MM.1S (cell line): Measurements from ENCODE around the gene TTC28.

Experiments used
- DNase-seq: peaks from one replicate; pipeline ENCODE4 v3.0.0-alpha.2; 2015
- H2AFZ ChIP-seq: fragments of 300-600 bp; sonication (generic); 2 replicates; pipeline ENCODE4 v1.6.0; 2016; ENCODE audit warnings: antibody characterized with exemption, low read length
- H3F3A ChIP-seq: fragments of 300-600 bp; sonication (generic); 2 replicates; pipeline ENCODE4 v1.6.1; 2016; ENCODE audit warnings: mild to moderate bottlenecking, antibody characterized with exemption, low read length, moderate library complexity, mixed read lengths; ENCODE audit not compliant: insufficient read depth
- H3K27ac ChIP-seq: fragments of 300-600 bp; sonication (generic); 2 replicates; pipeline ENCODE4 v1.5.1; 2016; ENCODE audit warnings: mild to moderate bottlenecking, low read length
- H3K27me3 ChIP-seq: fragments of 300-600 bp; sonication (generic); replicated peaks from 2 replicates; pipeline ENCODE4 v1.6.0; 2016; ENCODE audit warnings: low read length; ENCODE audit not compliant: insufficient read depth
- H3K36me3 ChIP-seq: fragments of 300-600 bp; sonication (generic); replicated peaks from 2 replicates; pipeline ENCODE4 v1.6.1; 2016; ENCODE audit warnings: mild to moderate bottlenecking, low read length, mixed read lengths; ENCODE audit not compliant: insufficient read depth
- H3K4me1 ChIP-seq: fragments of 300-600 bp; sonication (generic); 2 replicates; pipeline ENCODE4 v1.6.1; 2016; ENCODE audit warnings: low read length, mixed read lengths
- H3K4me2 ChIP-seq: fragments of 300-600 bp; sonication (generic); 2 replicates; pipeline ENCODE4 v1.6.0; 2016; ENCODE audit warnings: low read depth, low read length
- H3K4me3 ChIP-seq: fragments of 300-600 bp; sonication (generic); 2 replicates; pipeline ENCODE4 v1.5.1; 2016; ENCODE audit warnings: low read length, mixed read lengths
- H3K79me2 ChIP-seq: fragments of 300-600 bp; sonication (generic); 2 replicates; pipeline ENCODE4 v1.6.1; 2016; ENCODE audit warnings: mixed run types, low read length, mixed read lengths
- H3K9ac ChIP-seq: fragments of 300-600 bp; sonication (generic); 2 replicates; pipeline ENCODE4 v1.6.1; 2016; ENCODE audit warnings: low read length, mixed read lengths
- H3K9me2 ChIP-seq: fragments of 300-600 bp; sonication (generic); replicated peaks from 2 replicates; pipeline ENCODE4 v1.6.1; 2016; ENCODE audit warnings: mild to moderate bottlenecking, low read length, mixed read lengths; ENCODE audit not compliant: insufficient read depth
- H3K9me3 ChIP-seq: fragments of 300-600 bp; sonication (generic); replicated peaks from 2 replicates; pipeline ENCODE4 v1.6.1; 2016; ENCODE audit warnings: mild to moderate bottlenecking, low read length, mixed read lengths; ENCODE audit not compliant: insufficient read depth
- H4K20me1 ChIP-seq: fragments of 300-600 bp; sonication (generic); 2 replicates; pipeline ENCODE4 v1.6.1; 2016; ENCODE audit warnings: mild to moderate bottlenecking, low read length, moderate library complexity, mixed read lengths; ENCODE audit not compliant: insufficient read depth
- CTCF ChIP-seq: fragments of 300-600 bp; sonication (generic); IDR thresholded peaks from 2 replicates; pipeline ENCODE4 v1.5.1; 2016; ENCODE audit warnings: antibody characterized with exemption, low read length, mixed read lengths
- EZH2 ChIP-seq: fragments of 300-600 bp; sonication (generic); optimal IDR thresholded peaks from 2 replicates; pipeline ENCODE3; 2017; ENCODE audit warnings: low read depth, mild to moderate bottlenecking, antibody characterized with exemption, low read length, mixed read lengths
- EZH2phosphoT487 ChIP-seq: fragments of 300-600 bp; sonication (generic); IDR thresholded peaks from 2 replicates; pipeline ENCODE4 v1.6.1; 2018; ENCODE audit warnings: antibody characterized with exemption, low read length

TTC28 gene

GRCh38 chr22:28648792-28649191, 30.8 kb downstream of the TTC28 start:
- H3K4me1 ChIP-seq: no peaks in the 10 kb centered on the region
- H2AFZ ChIP-seq: no peak overlapping the region
- H3K4me2 ChIP-seq: no peak overlapping the region
- no peaks in the 10 kb centered on the region for H3K79me2 ChIP-seq
- H3K27me3 ChIP-seq: no peaks in the 10 kb centered on the region
- TF ChIP-seq CTCF (no peak), EZH2phosphoT487 (no peak), EZH2 (no peak)
- no peaks in the 10 kb centered on the region for H4K20me1 ChIP-seq
- no peak for DNase-seq
- H3F3A ChIP-seq: no peaks in the 10 kb centered on the region
- H3K9me3 ChIP-seq: no peaks in the 10 kb centered on the region
- H3K9me2 ChIP-seq: no peaks in the 10 kb centered on the region
- no peak overlapping the region for H3K9ac ChIP-seq
- no peak overlapping the region for H3K4me3 ChIP-seq
- H3K36me3 ChIP-seq: no peaks in the 10 kb centered on the region
- no peak overlapping the region for H3K27ac ChIP-seq

GRCh38 chr22:28647216-28647615, 32.4 kb downstream of the TTC28 start:
- no peak overlapping the region for H2AFZ ChIP-seq
- no peaks in the 10 kb centered on the region for H3K27me3 ChIP-seq
- no peaks in the 10 kb centered on the region for H4K20me1 ChIP-seq
- no peaks in the 10 kb centered on the region for H3K9me3 ChIP-seq
- H3F3A ChIP-seq: no peaks in the 10 kb centered on the region
- H3K36me3 ChIP-seq: no peaks in the 10 kb centered on the region
- no peak overlapping the region for H3K4me3 ChIP-seq
- H3K27ac ChIP-seq: no peak overlapping the region
- no peaks in the 10 kb centered on the region for H3K79me2 ChIP-seq
- TF ChIP-seq EZH2 (no peak), EZH2phosphoT487 (no peak), CTCF (no peak)
- no peaks in the 10 kb centered on the region for H3K4me1 ChIP-seq
- H3K4me2 ChIP-seq: no peak overlapping the region
- H3K9me2 ChIP-seq: no peaks in the 10 kb centered on the region
- DNase-seq: no peak
- H3K9ac ChIP-seq: no peak overlapping the region

GRCh38 chr22:28639321-28639720, 40.3 kb downstream of the TTC28 start:
- H3K9ac ChIP-seq: no peak overlapping the region
- H3K36me3 ChIP-seq: no peaks in the 10 kb centered on the region
- no peaks in the 10 kb centered on the region for H3K27me3 ChIP-seq
- H3K4me3 ChIP-seq: no peak overlapping the region
- TF ChIP-seq EZH2 (no peak), EZH2phosphoT487 (no peak), CTCF (no peak)
- no peaks in the 10 kb centered on the region for H3K9me2 ChIP-seq
- no peak overlapping the region for H2AFZ ChIP-seq
- H3F3A ChIP-seq: no peaks in the 10 kb centered on the region
- H3K79me2 ChIP-seq: no peaks in the 10 kb centered on the region
- H3K4me2 ChIP-seq: no peak overlapping the region
- H3K4me1 ChIP-seq: no peaks in the 10 kb centered on the region
- H3K9me3 ChIP-seq: no peaks in the 10 kb centered on the region
- no peak for DNase-seq
- no peak overlapping the region for H3K27ac ChIP-seq
- H4K20me1 ChIP-seq: no peaks in the 10 kb centered on the region
